ENCODE measurements around the gene SH3RF3.

Gene SH3RF3

GRCh38 chr2:109266998-109267854 is 138.2 kb downstream of the SH3RF3 start:
- no peak for DNase-seq

- no peak for DNase-seq
Observed at GRCh38 chr2:109268916-109269315, 139.9 kb downstream of the SH3RF3 start.

- no peak for DNase-seq
Observed at GRCh38 chr2:109269706-109270504, 140.9 kb downstream of the SH3RF3 start.

GRCh38 chr2:109270505-109271312 is 141.7 kb downstream of the SH3RF3 start:
- DNase-seq, result no peak

GRCh38 chr2:109271920-109272319 is 142.9 kb downstream of the SH3RF3 start:
- no peak for DNase-seq

GRCh38 chr2:109272461-109272860 is 143.5 kb downstream of the SH3RF3 start:
- no peak for DNase-seq

- peak; percentile 16 for DNase-seq
Observed at GRCh38 chr2:109275120-109276012, 146.4 kb downstream of the SH3RF3 start.

- DNase-seq, result no peak
Observed at GRCh38 chr2:109277406-109277805, 148.4 kb downstream of the SH3RF3 start.

- DNase-seq, result no peak
Observed at GRCh38 chr2:109279243-109279860, 150.3 kb downstream of the SH3RF3 start.

- DNase-seq, result no peak
Observed at GRCh38 chr2:109280804-109281203, 151.8 kb downstream of the SH3RF3 start.

GRCh38 chr2:109282360-109282759 is 153.4 kb downstream of the SH3RF3 start:
- no peak for DNase-seq

- DNase-seq, result no peak
Observed at GRCh38 chr2:109282865-109283264, 153.9 kb downstream of the SH3RF3 start.

GRCh38 chr2:109284826-109285225 is 155.8 kb downstream of the SH3RF3 start:
- DNase-seq, result no peak

- no peak for DNase-seq
Observed at GRCh38 chr2:109285244-109285651, 156.2 kb downstream of the SH3RF3 start.

- DNase-seq, result no peak
Observed at GRCh38 chr2:109287413-109287812, 158.4 kb downstream of the SH3RF3 start.

GRCh38 chr2:109287838-109288237 is 158.8 kb downstream of the SH3RF3 start:
- no peak for DNase-seq

- no peak for DNase-seq
Observed at GRCh38 chr2:109288544-109289368, 159.8 kb downstream of the SH3RF3 start.

GRCh38 chr2:109289504-109290222 is 160.7 kb downstream of the SH3RF3 start:
- no peak for DNase-seq

GRCh38 chr2:109290887-109291643 is 162.1 kb downstream of the SH3RF3 start:
- no peak for DNase-seq

Data from NCI-H2081 treated with DMSO at 0.1 percent for 48 hours (cell line).